Stomach (tissue), 9 donors: ENCODE measurements around the gene STARD5. TPM values are rescaled to one million over a fixed set of nuclear protein-coding genes. Genes with fewer than 3 reads are reported as not detected.

Source experiments
- DNase-seq, 2 donors: peaks; one replicate each; pipeline versions ENCODE4 v3.0.0 to v3.0.0-alpha.2; 2013 to 2019
- H3K27ac ChIP-seq, 5 donors: fragments of 200-600 bp in 4 of 5; sonication (generic) in 4 of 5; one replicate each; pipeline ENCODE4 v1.5.1; 2013 to 2019; ENCODE audit warnings: mild to moderate bottlenecking in 1 of 5, moderate library complexity in 1 of 5
- H3K27me3 ChIP-seq, 3 donors: fragments of 200-600 bp; sonication (generic); one replicate each; pipeline ENCODE4 v1.5.1; 2017 to 2019; ENCODE audit warnings: mixed run types in 1 of 3
- H3K36me3 ChIP-seq, 4 donors: fragments of 200-600 bp; sonication (generic); 1 replicate in 3 of 4; 2 replicates in 1 of 4; pipeline ENCODE4 v1.5.1; 2016 to 2019
- H3K4me1 ChIP-seq, 4 donors: fragments of 200-600 bp; sonication (generic); one replicate each; pipeline ENCODE4 v1.5.1; 2016 to 2019
- H3K4me3 ChIP-seq, 4 donors: fragments of 200-600 bp; sonication (generic) in 3 of 4; one replicate each; pipeline ENCODE4 v1.5.1; 2016 to 2019; ENCODE audit warnings: mild to moderate bottlenecking in 1 of 4
- H3K9me3 ChIP-seq, 4 donors: fragments of 200-600 bp; sonication (generic); one replicate each; pipeline ENCODE4 v1.5.1; 2016 to 2019
- EP300 ChIP-seq: sonication (generic); formaldehyde crosslinking; IDR thresholded peaks from one replicate; pipeline ENCODE4 v1.6.1; 2017; ENCODE audit warnings: antibody characterized with exemption
- POLR2A ChIP-seq, 4 donors: fragments of 450-650 bp; IDR thresholded peaks; one replicate each; pipeline ENCODE4 v1.6.1; 2016; ENCODE audit warnings: antibody characterized with exemption in 4 of 4, control low read depth in 2 of 4, mild to moderate bottlenecking in 1 of 4, moderate library complexity in 1 of 4
- POLR2AphosphoS5 ChIP-seq, 3 donors: sonication (generic); formaldehyde crosslinking; IDR thresholded peaks; one replicate each; pipeline ENCODE4 v1.6.1; 2016; ENCODE audit warnings: antibody characterized with exemption in 3 of 3
- WGBS, 5 donors: extraction: QIAGEN DNeasy Blood & Tissue Kit in 3 of 5; methylation state at CpG; one replicate each; pipeline versions ENCODE4 v1.1.5 to v1.1.7; 2013 to 2018; 5-methylcytosine and 5-hydroxymethylcytosine counted together
- intact Hi-C: fragments of 100-400 bp; cut with DNase I; formaldehyde crosslinking; loops from one replicate; pipeline ENCODE4 v1.15.1; 2023; ENCODE audit warnings: low total_unique reads
- polyA plus RNA-seq, 3 donors: library from polyadenylated mRNA; stranded (reverse); fragments of 200-250 nt; gene quantifications; one replicate each; pipeline ENCODE4 v1.2.3, GENCODE V29; 2013
- total RNA-seq, 5 donors: library from RNA; depleted of rRNA; stranded (reverse); fragments of >200 nt; gene quantifications; one replicate each; pipeline versions ENCODE4 v1.1.0 to v1.2.3, GENCODE V29; 2014 to 2016
- TF ChIP-seq, protein P1 (sequence below), 7 experiments: fragments of 450-650 bp in 4 of 7; fragments of 200-600 bp in 3 of 7; sonication (generic) in 3 of 7; IDR thresholded peaks; one replicate each; pipeline ENCODE4 v1.5.1; 2016 to 2019; ENCODE audit warnings: antibody characterized with exemption in 7 of 7, control low read depth in 2 of 7, mild to moderate bottlenecking in 1 of 7
- donor health status: healthy with polysubstance abuse.
- donor health status: Bipolar disorder and iron deficiency.
- donor health status: healthy.

STARD5 gene
- total and polyA plus RNA-seq, 8 donors, result 0.89 to 157 (median 4.2) TPM; not detected in 1

DNA sequence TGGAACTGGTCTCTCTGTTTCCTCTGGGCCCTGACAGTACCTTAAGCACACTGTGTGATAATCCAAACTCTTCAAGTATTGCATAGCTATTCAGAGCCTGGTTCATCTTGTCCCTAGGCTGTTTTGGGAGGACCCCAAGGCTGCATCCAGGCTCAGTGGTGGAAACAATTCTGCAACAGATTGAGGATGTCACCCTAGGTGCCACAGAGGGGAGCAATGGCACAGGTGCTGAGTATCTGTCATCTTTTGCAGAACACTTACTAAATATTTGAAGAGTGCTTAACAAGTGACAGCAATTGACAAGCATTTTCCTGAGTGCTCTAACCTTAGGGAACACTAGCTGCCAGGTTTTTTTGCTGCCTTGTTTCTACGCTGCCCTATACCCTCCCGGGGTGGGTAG lies 27.8 kb downstream of the STARD5 start:
- no peak for TF ChIP-seq EP300
- 57 to 81% (median 73%) methylated on average over 2 of the region's 2 CpGs for WGBS, 5 donors
- intact Hi-C loops, result no loop called here
- Histone ChIP-seq H3K4me1 (peaks cover 5 to 47% (median 28%) of the 10 kb centered on the region in 4 donors), H3K9me3 (no peaks in the 10 kb centered on the region), H3K36me3 (peaks cover 0 to 42% (median 16%) of the 10 kb centered on the region in 4 donors), H3K27me3 (no peaks in the 10 kb centered on the region), H3K4me3 (peak overlapping the region in 3 of 4 donors; percentile 39 to 40 (median 39)), H3K27ac (peak overlapping the region in 4 of 5 donors; percentile 60 to 82 (median 74))
- DNase-seq, result no peak

- Histone ChIP-seq H3K27ac (peak overlapping the region in 4 of 5 donors; percentile 60 to 82 (median 74)), H3K4me3 (no peak overlapping the region)
These were observed 28.3 kb downstream of the STARD5 start for GRCh38 chr15:81295486-81296121.

DNA sequence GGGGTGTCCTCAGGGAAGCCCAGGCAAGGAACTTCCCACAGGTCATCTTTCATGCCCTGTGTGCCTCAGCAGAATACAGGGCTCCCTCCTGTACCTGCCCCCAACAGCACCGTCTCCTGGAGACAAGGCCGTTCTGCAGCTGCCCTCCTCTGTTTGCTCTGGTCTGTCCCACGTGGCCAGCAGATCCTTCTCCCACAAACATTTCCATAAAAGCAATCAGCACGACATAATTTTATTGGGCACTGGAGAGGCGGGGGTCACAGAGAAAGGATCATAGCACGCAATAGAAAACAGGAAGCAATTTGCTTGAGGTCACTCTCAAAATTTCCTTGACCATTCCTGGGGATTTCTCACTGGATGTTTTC lies 29.4 kb downstream of the STARD5 start:
- DNase-seq, result no peak

More at GRCh38 chr15:81295486-81296121, 28.3 kb downstream of the STARD5 start:
- DNase-seq, result no peak
- WGBS, 5 donors, result 72 to 78% (median 76%) methylated on average over 5 of the region's 5 CpGs
- peaks cover 0 to 38% (median 15%) of the 10 kb centered on the region in 4 donors for H3K36me3 ChIP-seq
- TF ChIP-seq POLR2A (IDR thresholded peaks at IDR 0.05) (no peak), POLR2AphosphoS5 (IDR thresholded peaks at IDR 0.05) (no peak), EP300 (no peak)
- TF ChIP-seq, protein P1, sequence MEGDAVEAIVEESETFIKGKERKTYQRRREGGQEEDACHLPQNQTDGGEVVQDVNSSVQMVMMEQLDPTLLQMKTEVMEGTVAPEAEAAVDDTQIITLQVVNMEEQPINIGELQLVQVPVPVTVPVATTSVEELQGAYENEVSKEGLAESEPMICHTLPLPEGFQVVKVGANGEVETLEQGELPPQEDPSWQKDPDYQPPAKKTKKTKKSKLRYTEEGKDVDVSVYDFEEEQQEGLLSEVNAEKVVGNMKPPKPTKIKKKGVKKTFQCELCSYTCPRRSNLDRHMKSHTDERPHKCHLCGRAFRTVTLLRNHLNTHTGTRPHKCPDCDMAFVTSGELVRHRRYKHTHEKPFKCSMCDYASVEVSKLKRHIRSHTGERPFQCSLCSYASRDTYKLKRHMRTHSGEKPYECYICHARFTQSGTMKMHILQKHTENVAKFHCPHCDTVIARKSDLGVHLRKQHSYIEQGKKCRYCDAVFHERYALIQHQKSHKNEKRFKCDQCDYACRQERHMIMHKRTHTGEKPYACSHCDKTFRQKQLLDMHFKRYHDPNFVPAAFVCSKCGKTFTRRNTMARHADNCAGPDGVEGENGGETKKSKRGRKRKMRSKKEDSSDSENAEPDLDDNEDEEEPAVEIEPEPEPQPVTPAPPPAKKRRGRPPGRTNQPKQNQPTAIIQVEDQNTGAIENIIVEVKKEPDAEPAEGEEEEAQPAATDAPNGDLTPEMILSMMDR (IDR thresholded peaks at IDR 0.05), result no peak
- intact Hi-C loops, result no loop called here
- H3K4me1 ChIP-seq, result peaks cover 5 to 47% (median 28%) of the 10 kb centered on the region in 4 donors
- H3K9me3 ChIP-seq, result no peaks in the 10 kb centered on the region
- no peaks in the 10 kb centered on the region for H3K27me3 ChIP-seq

DNA sequence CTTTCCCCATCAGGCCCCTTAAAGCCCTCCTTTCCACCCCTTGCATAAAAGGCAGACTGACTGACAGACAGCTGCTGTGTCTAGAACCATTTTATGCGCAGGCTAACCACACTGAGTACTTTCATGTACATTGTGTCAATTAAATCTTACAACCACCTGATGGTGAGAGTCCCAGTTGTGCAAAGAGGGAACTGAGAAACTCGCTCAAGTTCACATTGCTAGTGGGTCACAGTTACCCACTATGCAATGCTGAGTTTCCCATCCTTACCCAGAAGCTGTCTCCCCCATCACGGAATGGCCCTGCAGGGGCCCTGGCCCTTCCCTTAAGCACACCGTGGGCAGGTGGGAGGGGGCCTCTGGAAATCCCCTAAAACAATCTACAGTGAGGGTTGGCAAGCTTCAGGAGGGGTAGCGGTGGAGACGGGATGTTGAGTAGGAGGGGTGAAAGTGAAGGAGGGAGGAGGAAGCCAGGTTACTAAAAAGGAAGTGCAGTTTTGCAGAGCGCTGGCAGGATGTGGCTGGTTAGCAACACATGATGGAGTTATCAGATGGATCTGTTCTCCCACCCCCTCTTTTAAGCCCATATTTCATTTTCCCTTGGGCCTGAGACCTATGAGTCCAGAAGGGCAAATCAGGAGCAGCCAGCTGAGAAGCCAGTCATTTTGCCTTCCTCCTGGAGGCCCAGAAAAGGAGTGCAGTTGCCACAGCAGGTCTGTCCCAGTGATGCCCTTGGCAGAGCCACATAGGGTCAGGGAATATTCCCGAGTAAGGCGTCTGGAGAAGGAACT lies 30.0 kb downstream of the STARD5 start:
- TF ChIP-seq, protein P1 (IDR thresholded peaks at IDR 0.05), result no peak
- no peak for TF ChIP-seq POLR2A (IDR thresholded peaks at IDR 0.05)
- no peak for TF ChIP-seq POLR2AphosphoS5 (IDR thresholded peaks at IDR 0.05)
- TF ChIP-seq EP300, result no peak
- H3K27me3 ChIP-seq, result no peaks in the 10 kb centered on the region
- WGBS, 5 donors, result 53 to 61% (median 59%) methylated on average over 9 of the region's 9 CpGs
- DNase-seq, result peak; percentile 42 to 74
- peaks cover 0 to 21% (median 3%) of the 10 kb centered on the region in 4 donors for H3K36me3 ChIP-seq
- H3K27ac ChIP-seq, result peak overlapping the region; percentile 54 to 82 (median 59)
- intact Hi-C loops, result no loop called here
- no peaks in the 10 kb centered on the region for H3K9me3 ChIP-seq
- H3K4me1 ChIP-seq, result peaks cover 5 to 43% (median 28%) of the 10 kb centered on the region in 4 donors
- H3K4me3 ChIP-seq, result peak overlapping the region in 1 of 4 donors; percentile 18

More for the DNA sequence above, 29.4 kb downstream of the STARD5 start:
- peaks cover 0 to 27% (median 8%) of the 10 kb centered on the region in 4 donors for H3K36me3 ChIP-seq
- TF ChIP-seq EP300, result no peak
- no peak for TF ChIP-seq POLR2AphosphoS5 (IDR thresholded peaks at IDR 0.05)
- TF ChIP-seq POLR2A (IDR thresholded peaks at IDR 0.05), result no peak
- TF ChIP-seq, protein P1 (IDR thresholded peaks at IDR 0.05), result no peak
- intact Hi-C loops, result no loop called here
- 15 to 41% (median 30%) methylated on average over 5 to 6 of the region's 6 CpGs for WGBS, 5 donors
- H3K4me1 ChIP-seq, result peaks cover 5 to 46% (median 28%) of the 10 kb centered on the region in 4 donors
- no peaks in the 10 kb centered on the region for H3K27me3 ChIP-seq
- no peaks in the 10 kb centered on the region for H3K9me3 ChIP-seq
- H3K27ac ChIP-seq, result peak overlapping the region; percentile 54 to 82 (median 59)
- peak overlapping the region in 1 of 4 donors; percentile 18 for H3K4me3 ChIP-seq
